ENCODE results near the gene CFTR.
"Not testable (repeated sequence)": the region's sequence is repeated elsewhere in the genome, so short reads cannot be mapped to it uniquely, and the experiment has no call there.

Gene CFTR

DNA sequence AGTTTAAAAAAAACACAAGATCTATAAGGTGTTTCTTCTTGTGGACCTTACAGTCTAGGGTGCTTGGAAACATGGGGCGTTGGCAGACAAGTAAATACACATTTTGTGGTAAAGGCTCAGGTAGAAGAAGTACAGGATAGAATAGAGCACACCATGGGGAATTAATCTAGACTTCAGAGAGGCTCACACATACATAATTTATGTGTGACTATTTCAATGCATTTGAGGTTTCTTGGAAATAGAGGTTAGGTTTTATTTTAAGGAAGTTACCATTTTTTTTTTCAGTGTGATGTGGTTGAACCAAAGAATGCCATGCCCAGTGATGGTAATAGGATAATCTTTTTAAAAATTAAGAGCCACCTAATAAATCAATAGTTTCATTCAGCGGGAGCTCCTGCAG, 12.8 kb downstream of the CFTR start:
- DNase-seq (ENCODE audit: low read depth): no peak
- TF ChIP-seq, protein P1, sequence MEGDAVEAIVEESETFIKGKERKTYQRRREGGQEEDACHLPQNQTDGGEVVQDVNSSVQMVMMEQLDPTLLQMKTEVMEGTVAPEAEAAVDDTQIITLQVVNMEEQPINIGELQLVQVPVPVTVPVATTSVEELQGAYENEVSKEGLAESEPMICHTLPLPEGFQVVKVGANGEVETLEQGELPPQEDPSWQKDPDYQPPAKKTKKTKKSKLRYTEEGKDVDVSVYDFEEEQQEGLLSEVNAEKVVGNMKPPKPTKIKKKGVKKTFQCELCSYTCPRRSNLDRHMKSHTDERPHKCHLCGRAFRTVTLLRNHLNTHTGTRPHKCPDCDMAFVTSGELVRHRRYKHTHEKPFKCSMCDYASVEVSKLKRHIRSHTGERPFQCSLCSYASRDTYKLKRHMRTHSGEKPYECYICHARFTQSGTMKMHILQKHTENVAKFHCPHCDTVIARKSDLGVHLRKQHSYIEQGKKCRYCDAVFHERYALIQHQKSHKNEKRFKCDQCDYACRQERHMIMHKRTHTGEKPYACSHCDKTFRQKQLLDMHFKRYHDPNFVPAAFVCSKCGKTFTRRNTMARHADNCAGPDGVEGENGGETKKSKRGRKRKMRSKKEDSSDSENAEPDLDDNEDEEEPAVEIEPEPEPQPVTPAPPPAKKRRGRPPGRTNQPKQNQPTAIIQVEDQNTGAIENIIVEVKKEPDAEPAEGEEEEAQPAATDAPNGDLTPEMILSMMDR (IDR thresholded peaks at IDR 0.05; ENCODE audit: control insufficient read depth, extremely low read depth, insufficient read depth): no peak

DNA sequence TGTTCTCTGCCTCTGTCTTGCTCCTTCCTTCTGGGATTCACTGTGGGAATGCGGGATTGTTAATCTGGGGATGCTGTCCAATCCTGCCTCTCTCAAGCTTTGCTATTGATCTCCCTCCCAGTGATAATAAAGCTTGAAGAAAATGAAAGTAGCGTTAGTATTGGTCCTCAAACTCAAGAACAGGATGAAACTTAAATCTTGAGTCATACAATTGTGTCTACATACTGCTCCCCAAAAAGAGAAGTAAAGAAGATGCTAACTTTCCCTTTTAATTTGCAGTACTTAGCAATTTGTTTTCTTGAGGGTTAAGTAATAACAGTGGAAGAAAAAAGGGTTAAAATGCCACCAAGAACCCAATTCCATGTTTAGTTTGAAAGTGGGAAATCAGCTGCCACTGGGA, 13.6 kb downstream of the CFTR start:
- TF ChIP-seq, protein P1 (IDR thresholded peaks at IDR 0.05; ENCODE audit: control insufficient read depth, extremely low read depth, insufficient read depth): no peak
- H3K4me3 ChIP-seq (ENCODE audit: low read depth, low read length): no peak overlapping the region

More for the DNA sequence above, 12.8 kb downstream of the CFTR start:
- no peak overlapping the region for H3K4me3 ChIP-seq (ENCODE audit: low read depth, low read length)

DNA sequence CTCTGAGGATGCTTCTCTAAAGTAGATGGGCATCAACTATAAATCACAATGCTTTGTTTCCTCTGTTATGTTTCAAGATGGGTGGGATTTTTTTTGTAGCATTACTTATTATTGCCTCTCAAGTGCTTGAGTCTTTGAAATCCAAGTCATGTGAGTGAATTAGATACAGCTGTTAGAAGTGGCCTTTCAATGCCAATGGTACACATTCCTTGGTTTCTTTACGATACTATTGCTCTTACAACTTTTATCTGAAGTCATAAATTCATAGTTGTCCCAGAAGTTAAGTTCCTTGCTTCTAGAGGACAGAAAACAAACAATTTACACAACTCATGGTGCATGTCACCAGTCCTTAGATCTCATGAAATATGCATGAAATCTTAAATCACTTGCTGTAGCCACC, 15.5 kb downstream of the CFTR start:
- no peak for DNase-seq (ENCODE audit: low read depth)
- TF ChIP-seq, protein P1 (IDR thresholded peaks at IDR 0.05; ENCODE audit: control insufficient read depth, extremely low read depth, insufficient read depth): no peak

More for the DNA sequence above, 13.6 kb downstream of the CFTR start:
- DNase-seq (ENCODE audit: low read depth): no peak

DNA sequence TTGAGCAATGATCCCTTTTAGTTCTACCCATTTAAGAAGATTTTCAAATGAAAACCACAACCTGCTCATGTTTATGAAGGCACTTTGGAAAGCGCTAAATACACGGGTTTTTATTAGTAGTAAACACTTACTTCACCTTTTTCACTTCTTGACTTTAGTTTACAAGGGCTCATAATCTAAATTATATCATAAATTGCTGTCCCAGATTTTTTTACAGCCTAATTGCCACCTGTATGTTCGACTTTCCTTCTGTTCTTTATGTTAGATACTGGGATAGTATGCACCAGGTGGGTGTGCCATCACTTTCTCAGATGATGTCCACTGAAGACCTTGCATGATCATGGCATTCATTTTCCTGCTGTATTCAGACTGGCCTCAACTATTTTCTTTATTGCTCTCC, 22.5 kb downstream of the CFTR start:
- DNase-seq (ENCODE audit: low read depth): no peak
- H3K4me3 ChIP-seq (ENCODE audit: low read depth, low read length): no peak overlapping the region
- TF ChIP-seq, protein P1 (IDR thresholded peaks at IDR 0.05; ENCODE audit: control insufficient read depth, extremely low read depth, insufficient read depth): no peak

More for the DNA sequence above, 15.5 kb downstream of the CFTR start:
- no peak overlapping the region for H3K4me3 ChIP-seq (ENCODE audit: low read depth, low read length)

DNA sequence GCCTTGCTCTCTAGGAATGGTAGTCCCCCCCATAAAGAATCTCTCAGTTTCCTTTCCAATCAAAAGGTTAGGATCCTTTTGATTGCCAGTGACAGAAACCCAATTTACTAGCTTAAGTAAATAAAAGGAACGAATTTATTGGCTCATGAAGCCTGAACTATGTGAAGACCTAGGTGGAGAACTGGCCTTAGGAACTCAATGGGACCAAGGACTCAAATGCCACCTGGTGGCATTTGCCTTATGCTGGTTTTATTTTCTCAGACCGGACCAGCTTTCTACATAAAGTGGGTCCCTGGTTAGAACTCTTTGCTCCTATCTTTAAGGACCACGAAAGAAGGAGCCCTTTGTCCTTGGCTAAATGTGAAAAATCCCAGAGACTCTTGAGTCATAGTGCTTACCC, 25.4 kb downstream of the CFTR start:
- TF ChIP-seq, protein P1 (IDR thresholded peaks at IDR 0.05; ENCODE audit: control insufficient read depth, extremely low read depth, insufficient read depth): no peak
- DNase-seq (ENCODE audit: low read depth): no peak

DNA sequence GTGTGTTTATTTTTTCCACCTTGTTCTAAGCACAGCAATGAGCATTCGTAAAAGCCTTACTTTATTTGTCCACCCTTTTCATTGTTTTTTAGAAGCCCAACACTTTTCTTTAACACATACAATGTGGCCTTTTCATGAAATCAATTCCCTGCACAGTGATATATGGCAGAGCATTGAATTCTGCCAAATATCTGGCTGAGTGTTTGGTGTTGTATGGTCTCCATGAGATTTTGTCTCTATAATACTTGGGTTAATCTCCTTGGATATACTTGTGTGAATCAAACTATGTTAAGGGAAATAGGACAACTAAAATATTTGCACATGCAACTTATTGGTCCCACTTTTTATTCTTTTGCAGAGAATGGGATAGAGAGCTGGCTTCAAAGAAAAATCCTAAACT, 28.9 kb downstream of the CFTR start:
- no peak for DNase-seq (ENCODE audit: low read depth)
- no peak overlapping the region for H3K4me3 ChIP-seq (ENCODE audit: low read depth, low read length)
- TF ChIP-seq, protein P1 (IDR thresholded peaks at IDR 0.05; ENCODE audit: control insufficient read depth, extremely low read depth, insufficient read depth): no peak

More for the DNA sequence above, 25.4 kb downstream of the CFTR start:
- H3K4me3 ChIP-seq (ENCODE audit: low read depth, low read length): no peak overlapping the region

DNA sequence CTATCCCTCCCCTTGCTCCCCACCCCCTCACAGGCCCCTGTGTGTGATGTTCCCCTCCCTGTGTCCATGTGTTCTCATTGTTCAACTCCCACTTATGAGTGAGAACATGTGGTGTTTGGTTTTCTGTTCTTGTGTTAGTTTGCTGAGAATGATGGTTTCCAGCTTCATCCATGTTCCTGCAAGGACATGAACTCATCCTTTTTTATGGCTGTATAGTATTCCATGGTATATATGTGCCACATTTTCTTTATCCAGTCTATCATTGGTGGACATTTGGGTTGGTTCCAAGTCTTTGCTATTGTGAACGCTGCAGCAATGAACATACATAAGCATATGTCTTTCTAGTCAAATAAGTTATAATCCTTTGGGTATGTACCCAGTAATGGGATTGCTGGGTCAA, 37.4 kb downstream of the CFTR start:
- DNase-seq (ENCODE audit: low read depth); H3K4me3 ChIP-seq (ENCODE audit: low read depth, low read length): not testable (repeated sequence)
